DMS153 treated with DMSO at 0.1 percent for 48 hours (cell line): Measurements from ENCODE around the gene CLDN20.
"Not testable (repeated sequence)": the region's sequence is repeated elsewhere in the genome, so short reads cannot be mapped to it uniquely, and the experiment has no call there.

Source experiments
- DNase-seq: peaks from one replicate; lab custom pipeline; 2025; ENCODE audit not compliant: unreplicated experiment; lab: John Stamatoyannopoulos, UW

The CLDN20 gene

DNA sequence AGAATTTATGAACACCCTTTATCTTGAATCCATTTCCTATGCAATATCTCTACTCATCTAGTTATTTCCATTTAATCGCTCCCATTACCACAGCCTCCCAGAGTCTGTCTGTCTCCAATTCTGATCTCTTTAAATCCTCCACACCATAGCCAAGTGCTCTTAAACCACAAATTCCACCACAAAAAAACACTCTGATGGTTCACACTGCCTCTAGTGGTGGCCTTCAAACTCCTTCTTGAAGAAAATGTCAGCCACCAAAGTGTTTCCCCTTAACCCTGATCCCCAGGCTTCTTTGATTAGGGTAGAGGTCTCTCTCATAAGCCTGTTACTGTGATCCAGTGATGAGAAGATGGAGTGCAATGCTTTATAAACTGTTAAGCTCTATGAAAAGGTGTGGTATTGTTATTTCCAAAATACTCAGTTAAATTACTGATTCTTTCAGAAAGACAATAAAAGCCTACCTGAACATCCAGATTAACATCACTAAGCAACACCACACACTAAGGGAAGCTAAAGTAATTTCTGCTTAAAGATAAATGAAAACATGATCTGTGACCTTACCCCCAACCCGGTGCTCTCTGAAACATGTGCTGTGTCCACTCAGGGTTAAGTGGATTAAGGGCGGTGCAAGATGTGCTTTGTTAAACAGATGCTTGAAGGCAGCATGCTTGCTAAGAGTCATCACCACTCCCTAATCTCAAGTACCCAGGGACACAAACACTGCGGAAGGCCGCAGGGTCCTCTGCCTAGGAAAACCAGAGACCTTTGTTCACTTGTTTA is 4.5 kb downstream of the CLDN20 start:
- DNase-seq, result not testable (repeated sequence)

- no peak for DNase-seq
Observed at GRCh38 chr6:155269765-155270164, 6.0 kb downstream of the CLDN20 start.

DNA sequence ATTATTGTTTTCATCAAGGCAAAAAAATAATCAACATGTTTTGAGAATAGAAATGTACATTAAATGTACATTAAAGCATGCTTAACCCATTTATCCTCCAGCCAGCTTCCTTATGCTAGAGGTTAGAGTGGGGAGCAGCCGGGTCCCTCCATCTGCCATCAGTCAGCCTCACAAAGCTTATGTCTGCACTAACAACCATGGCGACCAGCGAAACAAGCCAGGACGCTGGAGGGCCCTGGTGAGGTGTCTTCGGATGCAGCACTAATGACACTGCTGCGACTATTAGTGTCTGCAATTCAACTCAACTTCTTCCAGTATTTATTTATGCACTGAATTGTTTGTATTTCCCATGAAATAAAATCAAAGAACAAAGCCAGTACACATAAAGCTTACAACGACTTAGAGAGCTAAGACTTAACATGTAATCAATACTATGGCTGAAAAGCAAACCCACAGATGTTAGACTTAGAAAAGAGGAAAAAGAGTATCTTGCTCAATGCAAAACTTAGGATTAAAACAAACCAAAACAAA is 6.8 kb downstream of the CLDN20 start:
- no peak for DNase-seq

DNA sequence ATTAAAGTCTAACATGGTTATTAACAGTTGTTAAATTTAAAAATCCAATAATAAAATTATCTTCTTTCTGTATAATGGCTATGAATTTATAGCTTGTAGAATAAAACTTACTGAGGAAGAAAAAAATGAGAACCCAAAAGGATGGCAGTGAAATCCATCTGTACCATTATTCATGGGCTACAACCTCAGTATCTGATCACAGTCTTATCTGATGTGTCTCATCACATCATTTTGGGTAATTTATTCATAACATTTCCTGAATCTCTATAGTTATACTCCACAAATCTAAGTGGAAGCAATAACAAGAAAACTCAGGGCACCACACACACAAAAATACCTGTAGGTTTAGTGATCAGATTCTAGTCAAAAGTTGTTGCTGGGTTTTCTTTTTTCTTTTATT is 7.3 kb downstream of the CLDN20 start:
- no peak for DNase-seq

DNA sequence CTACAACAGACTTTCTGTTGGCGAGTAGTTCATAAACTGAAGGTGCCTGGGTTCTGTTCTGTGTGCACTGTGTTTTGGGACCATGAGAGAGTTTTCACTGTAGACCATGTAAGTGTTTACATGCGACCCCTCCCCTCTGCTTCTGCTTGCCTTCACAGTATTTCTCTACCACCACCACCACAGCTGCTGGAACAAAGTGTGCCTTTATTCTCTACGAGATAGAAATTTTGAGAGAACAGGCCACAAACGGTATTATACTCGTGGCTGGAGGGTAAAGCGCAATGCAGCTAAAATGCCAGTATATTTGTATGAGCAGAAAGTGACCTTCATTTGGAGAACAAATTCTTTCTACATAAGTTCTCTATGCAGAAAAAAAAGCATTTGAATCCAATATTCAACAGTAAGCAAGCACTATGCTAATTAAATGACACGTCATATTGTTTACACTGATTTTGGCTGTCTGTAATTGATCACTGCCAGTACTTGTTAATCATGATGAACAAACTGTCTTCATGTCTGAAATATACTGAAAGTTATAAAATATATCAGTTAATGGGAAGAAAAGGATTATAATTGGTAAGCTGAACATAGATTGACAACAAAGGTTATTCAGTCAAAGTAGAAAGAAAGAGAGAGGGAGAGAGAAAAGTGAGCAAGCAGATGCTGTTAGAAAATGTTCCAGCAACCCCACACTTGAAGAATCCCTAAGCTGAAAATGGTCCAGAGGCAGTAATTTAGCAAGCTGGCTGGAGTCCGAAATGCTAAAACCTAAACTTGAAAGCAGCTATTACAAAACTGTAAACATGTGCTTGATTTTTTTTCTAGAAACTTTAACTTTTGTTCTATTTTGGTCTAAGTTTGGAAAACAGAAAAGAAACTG is 8.8 kb downstream of the CLDN20 start:
- DNase-seq, result no peak

DNA sequence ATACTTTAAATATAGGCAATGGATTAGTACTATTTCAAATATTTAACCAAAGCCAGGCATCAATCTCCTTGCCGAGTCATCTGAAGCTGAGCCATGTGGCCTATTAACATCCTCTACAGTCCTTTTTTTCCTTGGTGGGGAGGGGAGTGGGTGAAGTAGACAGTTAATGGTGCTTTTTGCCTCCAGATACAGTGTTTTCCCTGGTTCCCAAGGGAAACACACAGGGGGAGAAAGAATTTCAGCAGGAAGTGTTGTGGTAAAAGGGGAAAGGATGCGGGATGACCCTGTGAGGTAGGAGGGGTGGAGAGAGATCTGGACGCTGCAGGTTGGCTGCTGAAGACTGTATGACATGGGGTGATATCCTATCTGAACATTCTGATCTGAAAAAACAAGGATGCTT is 9.6 kb downstream of the CLDN20 start:
- DNase-seq, result no peak

DNA sequence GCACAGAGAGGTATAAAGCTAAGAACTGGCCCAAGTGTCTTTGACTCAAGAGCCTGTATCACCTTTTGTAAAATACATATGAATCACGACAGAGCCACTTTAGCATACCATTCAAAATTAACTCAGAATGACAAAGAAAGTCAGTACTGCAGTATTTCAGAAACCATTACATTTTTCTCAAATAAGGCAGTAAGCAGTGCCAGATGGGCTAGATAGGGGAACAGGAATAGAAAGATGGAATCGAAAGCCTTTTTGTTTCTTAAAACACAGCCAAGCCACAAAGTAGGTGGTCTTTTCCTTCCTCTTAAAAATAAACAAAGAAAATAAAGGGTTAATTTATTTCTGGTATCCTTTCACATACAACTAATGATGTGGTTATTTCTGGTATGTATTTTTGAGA is 10.3 kb downstream of the CLDN20 start:
- DNase-seq, result no peak

GRCh38 chr6:155274533-155274932 is 10.7 kb downstream of the CLDN20 start:
- no peak for DNase-seq

- DNase-seq, result no peak
Observed at GRCh38 chr6:155275808-155276480, 12.1 kb downstream of the CLDN20 start.

DNA sequence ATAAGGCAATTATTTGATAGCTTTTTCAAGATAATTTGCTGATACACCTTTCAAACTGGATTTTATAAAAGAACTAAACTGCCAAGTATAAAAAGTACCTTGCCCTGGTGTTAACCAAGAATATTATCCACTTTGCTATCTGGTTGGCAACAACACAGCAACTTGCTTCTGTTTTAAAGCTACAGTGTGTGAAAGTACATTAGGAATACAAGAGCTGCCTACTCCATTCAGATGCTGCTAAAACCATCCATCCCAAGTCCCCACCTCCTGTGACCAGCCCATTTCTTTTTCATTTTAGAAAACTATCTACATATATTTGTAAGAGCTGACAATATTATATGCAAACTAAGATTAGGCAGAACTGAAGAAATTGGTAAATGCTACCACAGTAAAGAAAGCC is 12.8 kb downstream of the CLDN20 start:
- no peak for DNase-seq

- no peak for DNase-seq
Observed at GRCh38 chr6:155278319-155279049, 14.7 kb downstream of the CLDN20 start.

DNA sequence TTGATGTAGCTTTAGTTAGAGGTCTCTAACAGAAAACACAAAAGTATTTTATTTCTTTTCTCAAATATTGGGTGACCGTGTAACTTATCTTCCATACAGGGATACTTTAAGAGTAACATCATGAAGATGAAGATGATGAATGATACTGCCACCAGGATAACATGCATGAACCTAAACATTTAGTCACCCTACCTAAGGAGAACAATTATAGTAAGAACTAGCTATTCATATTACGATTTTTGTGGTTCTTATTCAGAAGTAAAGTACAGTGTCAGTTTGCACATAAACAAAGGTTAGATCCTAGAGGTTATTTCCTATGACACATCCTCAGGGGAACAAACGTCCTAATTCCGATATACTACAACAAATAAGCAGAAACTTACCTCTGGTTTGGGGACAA is 21.0 kb downstream of the CLDN20 start:
- DNase-seq, result no peak

DNA sequence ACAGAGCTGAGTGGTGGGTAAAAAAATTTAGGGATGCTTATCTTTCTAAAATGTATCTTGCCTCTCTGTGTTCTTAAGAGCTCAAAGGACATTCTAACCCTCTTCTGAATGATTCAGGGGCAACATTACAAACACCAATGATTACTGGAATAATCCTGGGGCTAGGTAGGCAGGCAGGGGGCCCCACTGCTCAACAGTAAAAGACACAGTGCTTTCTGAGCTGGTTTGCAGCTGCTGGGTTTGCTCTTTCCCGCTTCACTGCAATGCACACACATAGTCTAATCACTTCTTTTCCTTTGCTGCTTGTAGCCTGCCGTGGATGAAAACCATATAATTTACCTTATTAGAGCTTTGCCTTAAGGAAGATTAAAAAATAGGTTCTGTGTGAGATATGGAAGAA is 23.9 kb downstream of the CLDN20 start:
- DNase-seq, result no peak

GRCh38 chr6:155290491-155290890 is 26.7 kb downstream of the CLDN20 start:
- DNase-seq, result no peak

- no peak for DNase-seq
Observed at GRCh38 chr6:155291291-155291690, 27.5 kb downstream of the CLDN20 start.

DNA sequence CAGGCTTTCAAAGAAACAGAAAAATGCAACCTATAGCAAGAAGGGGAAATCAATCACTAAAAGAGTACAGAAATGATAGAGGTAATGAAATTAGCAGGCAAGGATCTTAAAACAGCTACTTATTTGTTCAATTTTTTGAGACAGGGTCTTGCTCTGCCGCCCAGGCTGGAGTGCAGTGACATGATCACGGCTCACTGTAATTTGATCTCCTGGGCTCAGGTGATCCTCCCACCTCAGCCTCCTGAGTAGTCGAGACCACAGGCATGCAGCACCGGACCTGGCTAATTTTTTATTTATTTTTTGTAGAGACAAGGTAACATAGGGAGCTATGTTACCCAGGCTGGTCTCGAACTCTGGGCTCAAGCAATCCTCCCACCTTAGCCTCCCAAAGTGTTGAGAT is 28.9 kb downstream of the CLDN20 start:
- DNase-seq, result no peak

DNA sequence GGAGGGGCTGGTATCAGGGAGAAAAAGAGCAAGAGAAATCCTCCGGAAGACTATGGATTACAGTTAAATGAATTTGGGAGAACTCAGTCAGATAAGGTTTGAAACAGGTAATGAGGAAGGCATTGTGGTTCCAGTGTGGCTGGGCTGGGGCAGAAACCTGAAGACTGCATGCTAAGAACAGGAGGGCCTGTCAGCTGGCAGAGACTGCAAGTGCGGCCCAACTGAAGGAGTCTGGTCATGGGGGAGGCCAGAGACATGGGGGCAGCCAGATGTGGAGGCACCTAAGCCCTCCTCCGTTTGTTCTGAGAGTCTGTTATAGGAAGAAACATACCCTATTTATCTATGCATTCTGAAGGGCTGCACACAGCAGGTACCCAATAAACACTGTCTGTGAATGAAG is 33.9 kb downstream of the CLDN20 start:
- DNase-seq, result no peak

GRCh38 chr6:155301867-155302266 is 38.1 kb downstream of the CLDN20 start:
- DNase-seq, result no peak

DNA sequence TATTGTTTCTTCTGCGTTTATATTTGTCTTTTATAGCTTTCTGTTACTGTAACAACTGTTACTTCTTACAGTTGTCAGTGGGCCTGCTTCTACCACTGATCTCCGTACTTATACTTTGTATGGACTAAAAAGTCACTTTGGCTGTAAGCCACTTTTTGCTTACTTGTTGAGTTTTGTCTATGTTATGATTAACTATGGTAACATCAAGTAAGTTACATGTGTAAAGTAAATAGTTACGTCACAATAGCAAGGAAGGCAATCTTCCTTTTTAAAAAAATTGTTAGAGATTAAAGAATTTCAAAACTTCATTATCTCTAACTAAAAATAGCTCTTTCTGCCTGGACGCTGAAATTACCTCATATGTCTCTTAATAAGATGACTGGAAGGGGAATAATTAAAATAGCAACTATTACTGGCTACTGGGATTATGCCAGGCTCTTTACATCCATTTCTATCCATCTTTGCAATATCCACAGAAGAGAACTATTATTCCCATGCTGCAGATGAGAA is 39.6 kb downstream of the CLDN20 start:
- no peak for DNase-seq

- no peak for DNase-seq
Observed at GRCh38 chr6:155306958-155307357, 43.1 kb downstream of the CLDN20 start.

- DNase-seq, result no peak
Observed at GRCh38 chr6:155309150-155309549, 45.3 kb downstream of the CLDN20 start.
